Prostate gland (tissue), 2 donors: Measurements from ENCODE around the gene CT45A8. TPM values are rescaled to one million over a fixed set of nuclear protein-coding genes. Genes with fewer than 3 reads are reported as not detected.
"Not testable (repeated sequence)": the region's sequence is repeated elsewhere in the genome, so short reads cannot be mapped to it uniquely, and the experiment has no call there.

ENCODE experiments used
- DNase-seq: peaks from one replicate; pipeline ENCODE4 v3.0.0-alpha.2; 2019; ENCODE audit warnings: low spot score
- H3K27ac ChIP-seq, 2 donors: fragments of 200-600 bp; sonication (generic); 2 replicates each; pipeline ENCODE4 v1.5.1; 2017 to 2019
- H3K27me3 ChIP-seq: fragments of 200-600 bp; sonication (generic); replicated peaks from 2 replicates; pipeline ENCODE4 v1.5.1; 2019; ENCODE audit not compliant: insufficient read depth
- H3K36me3 ChIP-seq, 2 donors: fragments of 200-600 bp; sonication (generic); 1 replicate in 1 of 2; 2 replicates in 1 of 2; pipeline versions ENCODE4 v1.5.1 to v1.8.1; 2017 to 2019
- H3K4me1 ChIP-seq: fragments of 200-600 bp; sonication (generic); replicated peaks from 2 replicates; pipeline ENCODE4 v1.5.1; 2019
- H3K4me3 ChIP-seq, 2 donors: fragments of 200-600 bp; sonication (generic); 2 replicates each; pipeline ENCODE4 v1.5.1; 2017 to 2019
- H3K9me3 ChIP-seq: fragments of 200-600 bp; sonication (generic); 2 replicates; pipeline ENCODE4 v1.5.1; 2017
- POLR2A ChIP-seq: fragments of 450-650 bp; IDR thresholded peaks from one replicate; pipeline ENCODE4 v1.6.1; 2016; ENCODE audit warnings: antibody characterized with exemption, mild to moderate bottlenecking
- POLR2AphosphoS5 ChIP-seq: sonication (generic); formaldehyde crosslinking; IDR thresholded peaks from one replicate; pipeline ENCODE4 v1.6.1; 2017; ENCODE audit warnings: antibody characterized with exemption
- WGBS: methylation state at CpG from one replicate; pipeline ENCODE4 v1.1.5; 2018; 5-methylcytosine and 5-hydroxymethylcytosine counted together
- intact Hi-C: fragments of 100-400 bp; cut with DNase I; formaldehyde crosslinking; loops from one replicate; pipeline ENCODE4 v1.14.2; 2022
- total RNA-seq, 2 donors: library from RNA; depleted of rRNA; stranded (reverse); fragments of >200 nt; gene quantifications; one replicate each; pipeline ENCODE4 v1.1.0, GENCODE V29; 2016
- TF ChIP-seq, protein P1 (sequence below), 4 experiments: fragments of 200-600 bp in 2 of 4; fragments of 450-650 bp in 2 of 4; sonication (generic) in 2 of 4; IDR thresholded peaks; 1 replicate in 3 of 4; 2 replicates in 1 of 4; pipeline ENCODE4 v1.5.1; 2016 to 2019; ENCODE audit warnings: antibody characterized with exemption in 4 of 4, mild to moderate bottlenecking in 2 of 4, moderate library complexity in 2 of 4

CT45A8 gene, protein sequence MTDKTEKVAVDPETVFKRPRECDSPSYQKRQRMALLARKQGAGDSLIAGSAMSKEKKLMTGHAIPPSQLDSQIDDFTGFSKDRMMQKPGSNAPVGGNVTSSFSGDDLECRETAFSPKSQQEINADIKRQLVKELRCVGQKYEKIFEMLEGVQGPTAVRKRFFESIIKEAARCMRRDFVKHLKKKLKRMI
- total RNA-seq, result not detected

DNA sequence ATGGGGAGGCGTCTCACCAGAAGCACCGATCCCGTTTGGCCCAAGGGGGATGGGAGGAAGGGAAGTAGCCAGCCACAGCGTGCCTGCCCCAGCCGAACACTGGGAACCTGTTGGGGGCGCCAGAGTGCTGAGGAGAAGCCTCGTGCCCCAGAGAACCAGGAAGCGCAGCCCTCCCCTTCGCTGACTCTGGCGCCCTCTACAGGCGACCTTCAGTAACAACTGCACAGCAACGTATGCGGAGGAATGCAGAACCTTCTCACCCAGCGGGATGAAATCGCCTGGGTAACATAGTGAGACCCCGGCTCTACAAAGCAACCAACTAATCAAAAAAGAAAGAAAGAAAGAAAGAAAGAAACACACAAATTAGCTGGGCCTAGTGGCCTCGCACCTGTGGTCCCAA is at the start of gene CT45A8:
TSS of gene CT45A8 (minus strand) at position 101 of the 400 bp plus-strand sequence. CDS start 3,755 bp downstream, outside the sequence.
- intact Hi-C loops, H3K36me3 ChIP-seq, H3K4me3 ChIP-seq, DNase-seq, H3K4me1 ChIP-seq, H3K27me3 ChIP-seq, H3K27ac ChIP-seq, H3K9me3 ChIP-seq: not testable (repeated sequence)
- no CpG with 5 or more reads among the region's 17 CpGs for WGBS

DNA sequence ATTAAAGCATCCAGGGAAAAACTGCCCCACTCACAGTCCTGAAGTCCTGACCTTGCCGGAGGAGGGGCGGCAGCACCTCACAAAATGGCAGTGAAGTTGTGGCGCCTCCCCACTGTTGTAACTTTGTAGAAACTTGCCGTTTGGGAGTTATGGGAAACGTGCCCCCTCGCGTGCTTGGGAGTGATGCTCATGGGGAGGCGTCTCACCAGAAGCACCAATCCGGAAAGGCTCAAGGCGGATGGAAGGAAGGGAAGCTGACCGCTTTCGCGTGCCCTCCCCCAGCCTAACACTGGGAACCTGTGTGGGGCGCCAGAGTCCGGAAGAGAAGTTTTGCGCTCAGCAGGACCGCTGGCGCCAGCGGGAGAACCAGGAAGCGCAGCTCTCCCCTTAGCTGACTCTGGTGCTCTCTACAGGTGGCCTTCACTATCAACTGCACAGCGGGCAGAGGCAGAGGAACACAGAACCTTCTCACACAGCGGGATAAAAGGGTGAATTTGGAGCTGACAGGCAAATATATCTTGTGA is 39.0 kb upstream of the CT45A8 start, which contains the start of the genes CT45A10 and SAGE1:
TSS of gene CT45A10 (minus strand) at position 151 of the 524 bp plus-strand sequence. CDS start 8,100 bp downstream, outside the sequence.
TSS of gene SAGE1 (plus strand) at position 423 of the 524 bp plus-strand sequence. CDS start 2,527 bp downstream, outside the sequence.
- Histone ChIP-seq H3K4me3 (no peak within 1 kb of the TSS), H3K27ac (no peak within 1 kb of the TSS), H3K27me3 (no peaks in the 10 kb centered on the region), H3K9me3 (no peaks in the 10 kb centered on the region), H3K4me1 (no peaks in the 10 kb centered on the region), H3K36me3 (no peaks in the 10 kb centered on the region)
- TF ChIP-seq POLR2AphosphoS5 (no peak), POLR2A (no peak)
- 70% methylated on average over 3 of the region's 22 CpGs for WGBS
- intact Hi-C loops, result no loop called here
- no peak for DNase-seq

DNA sequence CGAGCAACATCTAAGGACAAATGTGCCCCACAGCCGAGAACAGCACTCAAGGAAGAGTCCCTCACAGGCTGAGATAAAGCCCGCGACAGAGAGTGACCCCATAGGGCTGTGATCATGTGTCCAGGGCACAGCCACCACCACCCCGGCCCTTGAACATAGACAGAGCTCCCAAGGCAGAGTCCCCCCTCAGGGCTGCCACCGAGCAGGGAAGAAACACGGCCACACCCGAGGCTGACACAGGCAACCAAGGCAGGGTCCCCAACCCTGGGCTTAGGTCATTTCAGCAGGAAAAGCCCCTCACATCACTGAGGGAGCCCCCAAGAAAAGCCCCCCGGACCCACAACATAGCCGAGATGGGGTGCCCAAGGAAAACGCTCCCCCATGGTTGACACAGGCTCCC is 38.4 kb upstream of the CT45A8 start:
- DNase-seq, result no peak
- Histone ChIP-seq H3K27me3 (no peaks in the 10 kb centered on the region), H3K27ac (no peak overlapping the region), H3K36me3 (no peaks in the 10 kb centered on the region), H3K4me1 (no peaks in the 10 kb centered on the region), H3K9me3 (no peaks in the 10 kb centered on the region), H3K4me3 (no peak overlapping the region)
- intact Hi-C loops, result no loop called here
- no peak for TF ChIP-seq POLR2A
- TF ChIP-seq, protein P1, sequence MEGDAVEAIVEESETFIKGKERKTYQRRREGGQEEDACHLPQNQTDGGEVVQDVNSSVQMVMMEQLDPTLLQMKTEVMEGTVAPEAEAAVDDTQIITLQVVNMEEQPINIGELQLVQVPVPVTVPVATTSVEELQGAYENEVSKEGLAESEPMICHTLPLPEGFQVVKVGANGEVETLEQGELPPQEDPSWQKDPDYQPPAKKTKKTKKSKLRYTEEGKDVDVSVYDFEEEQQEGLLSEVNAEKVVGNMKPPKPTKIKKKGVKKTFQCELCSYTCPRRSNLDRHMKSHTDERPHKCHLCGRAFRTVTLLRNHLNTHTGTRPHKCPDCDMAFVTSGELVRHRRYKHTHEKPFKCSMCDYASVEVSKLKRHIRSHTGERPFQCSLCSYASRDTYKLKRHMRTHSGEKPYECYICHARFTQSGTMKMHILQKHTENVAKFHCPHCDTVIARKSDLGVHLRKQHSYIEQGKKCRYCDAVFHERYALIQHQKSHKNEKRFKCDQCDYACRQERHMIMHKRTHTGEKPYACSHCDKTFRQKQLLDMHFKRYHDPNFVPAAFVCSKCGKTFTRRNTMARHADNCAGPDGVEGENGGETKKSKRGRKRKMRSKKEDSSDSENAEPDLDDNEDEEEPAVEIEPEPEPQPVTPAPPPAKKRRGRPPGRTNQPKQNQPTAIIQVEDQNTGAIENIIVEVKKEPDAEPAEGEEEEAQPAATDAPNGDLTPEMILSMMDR (IDR thresholded peaks at IDR 0.05), result no peak
- no peak for TF ChIP-seq POLR2AphosphoS5
- WGBS, result 88% methylated on average over 7 of the region's 11 CpGs

DNA sequence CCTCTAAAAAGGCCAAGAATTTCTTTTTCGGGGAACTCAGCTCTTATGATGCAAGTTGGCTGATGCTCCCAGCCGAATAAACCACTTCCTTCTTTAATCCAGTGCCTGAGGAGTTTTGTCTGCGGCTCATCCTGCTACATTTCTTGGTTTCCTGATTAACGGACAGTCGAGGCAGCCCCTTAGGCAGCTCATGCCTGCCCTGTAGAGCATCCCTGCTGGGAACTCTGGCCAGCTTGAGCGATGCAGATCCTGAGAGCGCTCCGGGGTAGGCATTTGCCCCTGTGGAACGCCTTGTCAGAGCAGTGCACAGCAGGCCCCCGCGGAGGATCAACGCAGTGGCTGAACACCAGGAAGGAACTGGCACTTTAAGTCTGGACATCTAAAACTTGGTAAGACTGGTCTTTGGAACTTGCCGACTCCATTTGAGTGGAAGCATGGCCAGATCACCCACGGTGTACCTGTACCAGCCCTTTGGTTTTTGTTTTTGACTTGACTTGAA is 35.8 kb upstream of the CT45A8 start:
- H3K27me3 ChIP-seq, result no peaks in the 10 kb centered on the region
- WGBS, result 94% methylated on average over 13 of the region's 14 CpGs
- H3K36me3 ChIP-seq, result no peaks in the 10 kb centered on the region
- no peaks in the 10 kb centered on the region for H3K4me1 ChIP-seq
- H3K27ac ChIP-seq, result no peak overlapping the region
- no peaks in the 10 kb centered on the region for H3K9me3 ChIP-seq
- DNase-seq, result no peak
- TF ChIP-seq POLR2AphosphoS5, result no peak
- H3K4me3 ChIP-seq, result no peak overlapping the region
- intact Hi-C loops, result no loop called here

DNA sequence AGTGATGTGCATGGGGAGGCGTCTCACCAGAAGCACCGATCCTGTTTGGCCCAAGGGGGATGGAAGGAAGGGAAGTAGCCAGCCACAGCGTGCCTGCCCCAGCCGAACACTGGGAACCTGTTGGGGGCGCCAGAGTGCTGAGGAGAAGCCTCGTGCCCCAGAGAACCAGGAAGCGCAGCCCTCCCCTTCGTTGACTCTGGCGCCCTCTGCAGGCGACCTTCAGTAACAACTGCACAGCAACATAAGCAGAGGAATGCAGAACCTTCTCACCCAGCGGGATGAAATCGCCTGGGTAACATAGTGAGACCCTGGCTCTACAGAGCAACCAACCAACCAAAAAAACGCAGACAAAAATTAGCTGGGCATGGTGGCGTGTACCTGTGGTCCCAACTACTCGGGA is 34.6 kb upstream of the CT45A8 start:
- H3K27me3 ChIP-seq, H3K27ac ChIP-seq, H3K4me1 ChIP-seq, DNase-seq, H3K4me3 ChIP-seq, H3K36me3 ChIP-seq, intact Hi-C loops, H3K9me3 ChIP-seq: not testable (repeated sequence)
- 82% methylated on average over 2 of the region's 15 CpGs for WGBS

DNA sequence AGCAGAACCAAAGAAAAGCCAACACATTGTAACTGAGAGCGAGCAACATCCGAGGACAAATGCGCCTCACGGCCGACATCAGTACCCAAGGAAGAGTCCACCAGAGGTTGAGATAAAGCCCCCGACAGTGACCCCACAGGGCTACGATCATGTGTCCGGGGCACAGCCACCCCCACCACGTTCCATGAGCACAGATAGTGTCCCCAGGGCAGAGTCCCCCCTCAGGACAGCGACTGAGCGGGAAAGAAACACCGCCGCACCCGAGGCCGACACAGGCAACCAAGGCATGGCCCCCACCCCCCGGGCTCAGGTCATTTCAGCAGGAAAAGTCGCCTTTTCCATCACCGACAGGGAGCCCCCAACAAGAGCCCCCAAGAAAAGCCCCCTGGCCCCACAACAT is 33.9 kb upstream of the CT45A8 start:
- H3K4me3 ChIP-seq, H3K27ac ChIP-seq, H3K27me3 ChIP-seq, H3K36me3 ChIP-seq, intact Hi-C loops, DNase-seq, H3K9me3 ChIP-seq, H3K4me1 ChIP-seq: not testable (repeated sequence)
- 94% methylated on average over 10 of the region's 18 CpGs for WGBS

DNA sequence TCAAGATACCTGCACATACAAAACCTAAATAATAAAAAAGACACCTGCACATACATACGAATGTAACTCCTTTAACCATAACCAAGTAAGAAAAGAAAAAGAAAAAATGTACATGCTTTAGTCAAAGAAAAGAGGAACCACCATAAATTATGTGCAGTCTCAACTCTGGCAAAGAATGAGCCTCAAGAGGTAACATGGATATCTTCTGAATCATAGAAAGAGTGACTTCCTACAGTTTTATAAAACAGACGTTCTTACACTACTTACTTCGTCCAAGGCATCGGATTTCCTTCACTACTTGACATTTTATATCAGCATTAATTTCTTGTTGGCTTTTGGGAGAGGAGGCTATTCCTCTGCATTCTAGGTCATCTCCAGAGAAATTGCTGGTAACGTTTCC is 28.4 kb upstream of the CT45A8 start:
- H3K27me3 ChIP-seq, H3K4me3 ChIP-seq, intact Hi-C loops, H3K27ac ChIP-seq, H3K4me1 ChIP-seq, H3K36me3 ChIP-seq, DNase-seq, H3K9me3 ChIP-seq: not testable (repeated sequence)
- 61% methylated on average over 4 of the region's 5 CpGs for WGBS

DNA sequence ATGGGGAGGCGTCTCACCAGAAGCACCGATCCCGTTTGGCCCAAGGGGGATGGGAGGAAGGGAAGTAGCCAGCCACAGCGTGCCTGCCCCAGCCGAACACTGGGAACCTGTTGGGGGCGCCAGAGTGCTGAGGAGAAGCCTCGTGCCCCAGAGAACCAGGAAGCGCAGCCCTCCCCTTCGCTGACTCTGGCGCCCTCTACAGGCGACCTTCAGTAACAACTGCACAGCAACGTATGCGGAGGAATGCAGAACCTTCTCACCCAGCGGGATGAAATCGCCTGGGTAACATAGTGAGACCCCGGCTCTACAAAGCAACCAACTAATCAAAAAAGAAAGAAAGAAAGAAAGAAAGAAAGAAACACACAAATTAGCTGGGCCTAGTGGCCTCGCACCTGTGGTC is 17.4 kb upstream of the CT45A8 start, which contains the start of gene CT45A9:
TSS of gene CT45A9 (minus strand) at position 101 of the 400 bp plus-strand sequence. CDS start 3,751 bp downstream, outside the sequence.
- H3K4me1 ChIP-seq, DNase-seq, H3K27me3 ChIP-seq, H3K4me3 ChIP-seq, H3K27ac ChIP-seq, H3K9me3 ChIP-seq, intact Hi-C loops, H3K36me3 ChIP-seq: not testable (repeated sequence)
- no CpG with 5 or more reads among the region's 17 CpGs for WGBS

DNA sequence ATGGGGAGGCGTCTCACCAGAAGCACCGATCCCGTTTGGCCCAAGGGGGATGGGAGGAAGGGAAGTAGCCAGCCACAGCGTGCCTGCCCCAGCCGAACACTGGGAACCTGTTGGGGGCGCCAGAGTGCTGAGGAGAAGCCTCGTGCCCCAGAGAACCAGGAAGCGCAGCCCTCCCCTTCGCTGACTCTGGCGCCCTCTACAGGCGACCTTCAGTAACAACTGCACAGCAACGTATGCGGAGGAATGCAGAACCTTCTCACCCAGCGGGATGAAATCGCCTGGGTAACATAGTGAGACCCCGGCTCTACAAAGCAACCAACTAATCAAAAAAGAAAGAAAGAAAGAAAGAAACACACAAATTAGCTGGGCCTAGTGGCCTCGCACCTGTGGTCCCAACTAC is 17.2 kb downstream of the CT45A8 start, which contains the start of gene CT45A7:
TSS of gene CT45A7 (minus strand) at position 101 of the 400 bp plus-strand sequence. CDS start 3,747 bp downstream, outside the sequence.
- H3K27ac ChIP-seq, H3K36me3 ChIP-seq, H3K9me3 ChIP-seq, intact Hi-C loops, DNase-seq, H3K4me3 ChIP-seq, H3K27me3 ChIP-seq, H3K4me1 ChIP-seq: not testable (repeated sequence)
- no CpG with 5 or more reads among the region's 17 CpGs for WGBS

DNA sequence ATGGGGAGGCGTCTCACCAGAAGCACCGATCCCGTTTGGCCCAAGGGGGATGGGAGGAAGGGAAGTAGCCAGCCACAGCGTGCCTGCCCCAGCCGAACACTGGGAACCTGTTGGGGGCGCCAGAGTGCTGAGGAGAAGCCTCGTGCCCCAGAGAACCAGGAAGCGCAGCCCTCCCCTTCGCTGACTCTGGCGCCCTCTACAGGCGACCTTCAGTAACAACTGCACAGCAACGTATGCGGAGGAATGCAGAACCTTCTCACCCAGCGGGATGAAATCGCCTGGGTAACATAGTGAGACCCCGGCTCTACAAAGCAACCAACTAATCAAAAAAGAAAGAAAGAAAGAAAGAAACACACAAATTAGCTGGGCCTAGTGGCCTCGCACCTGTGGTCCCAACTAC is 34.4 kb downstream of the CT45A8 start, which contains the start of gene CT45A2:
TSS of gene CT45A2 (minus strand) at position 101 of the 400 bp plus-strand sequence. CDS start 3,747 bp downstream, outside the sequence.
- DNase-seq, H3K9me3 ChIP-seq, H3K4me3 ChIP-seq, intact Hi-C loops, H3K27ac ChIP-seq, H3K36me3 ChIP-seq, H3K27me3 ChIP-seq, H3K4me1 ChIP-seq: not testable (repeated sequence)
- WGBS, result no CpG with 5 or more reads among the region's 17 CpGs

DNA sequence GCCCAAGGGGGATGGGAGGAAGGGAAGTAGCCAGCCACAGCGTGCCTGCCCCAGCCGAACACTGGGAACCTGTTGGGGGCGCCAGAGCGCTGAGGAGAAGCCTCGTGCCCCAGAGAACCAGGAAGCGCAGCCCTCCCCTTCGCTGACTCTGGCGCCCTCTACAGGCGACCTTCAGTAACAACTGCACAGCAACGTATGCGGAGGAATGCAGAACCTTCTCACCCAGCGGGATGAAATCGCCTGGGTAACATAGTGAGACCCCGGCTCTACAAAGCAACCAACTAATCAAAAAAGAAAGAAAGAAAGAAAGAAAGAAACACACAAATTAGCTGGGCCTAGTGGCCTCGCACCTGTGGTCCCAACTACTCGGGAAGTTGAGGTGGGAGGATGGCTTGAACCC is 51.7 kb downstream of the CT45A8 start, which contains the start of gene CT45A6:
TSS of gene CT45A6 (minus strand) at position 101 of the 400 bp plus-strand sequence. CDS start 3,794 bp downstream, outside the sequence.
- H3K27me3 ChIP-seq, intact Hi-C loops, H3K4me3 ChIP-seq, H3K9me3 ChIP-seq, DNase-seq, H3K36me3 ChIP-seq, H3K27ac ChIP-seq, H3K4me1 ChIP-seq: not testable (repeated sequence)
- no CpG with 5 or more reads among the region's 16 CpGs for WGBS
